ENCODE results near the gene NAPA. TPM values are rescaled to one million over a fixed set of nuclear protein-coding genes. Genes with fewer than 3 reads are reported as not detected.
A peak's percentile ranks its signal among the peaks of the same experiment; 100 is the strongest.

The NAPA gene
- total RNA-seq (ENCODE audit: unreplicated experiment): 77.8 TPM
- long read RNA-seq, transcript NAPA-201 (11 exons, 1,839 nt): major isoform, 68 of 77 reads
- long read RNA-seq, partial matches to known transcripts: 1 of 77 reads
- long read RNA-seq, other reads (novel, unspliced or antisense): 8 of 77 reads

- TF ChIP-seq CTCF (IDR thresholded peaks at IDR 0.05; ENCODE audit: unreplicated experiment): peak; percentile 100
- H3K36me3 Mint-ChIP-seq (ENCODE audit: low read depth, unreplicated experiment): peaks cover 10% of the 10 kb centered on the region
- peaks cover 34% of the 10 kb centered on the region for H3K4me1 Mint-ChIP-seq (ENCODE audit: unreplicated experiment)
- peak; percentile 100 for DNase-seq (ENCODE audit: low spot score)
- peak within 1 kb of the TSS; percentile 95 for H3K27ac Mint-ChIP-seq (ENCODE audit: unreplicated experiment)
- H3K9me3 Mint-ChIP-seq (ENCODE audit: unreplicated experiment): no peaks in the 10 kb centered on the region
- peaks cover 13% of the 10 kb centered on the region for H3K27me3 Mint-ChIP-seq (ENCODE audit: unreplicated experiment)
- H3K4me3 Mint-ChIP-seq (ENCODE audit: unreplicated experiment): peak within 1 kb of the TSS; percentile 99
Observed at GRCh38 chr19:47514869-47515588, at the start of gene NAPA. Gene NAPA, minus strand, starts transcription at chr19:47515063. Its CDS starts 123 bp downstream, at chr19:47514940.

GRCh38 chr19:47564081-47564480 lies 49.2 kb upstream of the NAPA start:
- H3K9me3 Mint-ChIP-seq (ENCODE audit: unreplicated experiment): no peaks in the 10 kb centered on the region
- H3K36me3 Mint-ChIP-seq (ENCODE audit: low read depth, unreplicated experiment): no peaks in the 10 kb centered on the region
- H3K27ac Mint-ChIP-seq (ENCODE audit: unreplicated experiment): no peak overlapping the region
- H3K4me1 Mint-ChIP-seq (ENCODE audit: unreplicated experiment): no peaks in the 10 kb centered on the region
- TF ChIP-seq CTCF (IDR thresholded peaks at IDR 0.05; ENCODE audit: unreplicated experiment): no peak
- no peak for DNase-seq (ENCODE audit: low spot score)
- H3K4me3 Mint-ChIP-seq (ENCODE audit: unreplicated experiment): no peak overlapping the region
- no peaks in the 10 kb centered on the region for H3K27me3 Mint-ChIP-seq (ENCODE audit: unreplicated experiment)

- Mint-ChIP-seq H3K4me1 (ENCODE audit: unreplicated experiment) (peaks cover 4% of the 10 kb centered on the region), H3K9me3 (ENCODE audit: unreplicated experiment) (no peaks in the 10 kb centered on the region), H3K27ac (ENCODE audit: unreplicated experiment) (no peak overlapping the region), H3K36me3 (ENCODE audit: low read depth, unreplicated experiment) (no peaks in the 10 kb centered on the region), H3K4me3 (ENCODE audit: unreplicated experiment) (no peak overlapping the region), H3K27me3 (ENCODE audit: unreplicated experiment) (no peaks in the 10 kb centered on the region)
- DNase-seq (ENCODE audit: low spot score): no peak
- TF ChIP-seq CTCF (IDR thresholded peaks at IDR 0.05; ENCODE audit: unreplicated experiment): no peak
Observed at GRCh38 chr19:47561440-47562057, 46.7 kb upstream of the NAPA start.

GRCh38 chr19:47560999-47561398 lies 46.1 kb upstream of the NAPA start:
- no peak for TF ChIP-seq CTCF (IDR thresholded peaks at IDR 0.05; ENCODE audit: unreplicated experiment)
- Mint-ChIP-seq H3K27me3 (ENCODE audit: unreplicated experiment) (no peaks in the 10 kb centered on the region), H3K27ac (ENCODE audit: unreplicated experiment) (no peak overlapping the region), H3K36me3 (ENCODE audit: low read depth, unreplicated experiment) (no peaks in the 10 kb centered on the region), H3K4me3 (ENCODE audit: unreplicated experiment) (no peak overlapping the region), H3K4me1 (ENCODE audit: unreplicated experiment) (peaks cover 4% of the 10 kb centered on the region), H3K9me3 (ENCODE audit: unreplicated experiment) (no peaks in the 10 kb centered on the region)
- no peak for DNase-seq (ENCODE audit: low spot score)

GRCh38 chr19:47550129-47550528 lies 35.3 kb upstream of the NAPA start:
- no peak for TF ChIP-seq CTCF (IDR thresholded peaks at IDR 0.05; ENCODE audit: unreplicated experiment)
- H3K9me3 Mint-ChIP-seq (ENCODE audit: unreplicated experiment): no peaks in the 10 kb centered on the region

More at GRCh38 chr19:47550129-47550528, 35.3 kb upstream of the NAPA start:
- Mint-ChIP-seq H3K27ac (ENCODE audit: unreplicated experiment) (no peak overlapping the region), H3K27me3 (ENCODE audit: unreplicated experiment) (peaks cover 1% of the 10 kb centered on the region), H3K4me1 (ENCODE audit: unreplicated experiment) (peaks cover 3% of the 10 kb centered on the region), H3K4me3 (ENCODE audit: unreplicated experiment) (no peak overlapping the region), H3K36me3 (ENCODE audit: low read depth, unreplicated experiment) (no peaks in the 10 kb centered on the region)
- DNase-seq (ENCODE audit: low spot score): no peak
